Stomach smooth muscle (tissue), 2 donors: ENCODE results near the gene ROCK2.

Experiments used
- H3K27ac ChIP-seq: one replicate; pipeline ENCODE4 v1.7.0; 2013; ENCODE audit warnings: mild to moderate bottlenecking, low read length, inconsistent platforms
- H3K27me3 ChIP-seq, 2 donors: one replicate each; pipeline ENCODE4 v1.7.0; 2013; ENCODE audit warnings: low read length in 2 of 2; ENCODE audit not compliant: insufficient read depth in 2 of 2, control insufficient read depth in 1 of 2
- H3K36me3 ChIP-seq, 2 donors: one replicate each; pipeline ENCODE4 v1.7.0; 2013; ENCODE audit warnings: low read length in 2 of 2; ENCODE audit not compliant: control insufficient read depth in 2 of 2, insufficient read depth in 2 of 2
- H3K4me1 ChIP-seq: one replicate; pipeline ENCODE4 v1.7.0; 2013; ENCODE audit warnings: low read length; ENCODE audit not compliant: control insufficient read depth, insufficient read depth
- H3K4me3 ChIP-seq, 2 donors: one replicate each; pipeline ENCODE4 v1.7.0; 2013; ENCODE audit warnings: low read length in 2 of 2
- H3K9ac ChIP-seq, 2 donors: one replicate each; pipeline ENCODE4 v1.7.0; 2013; ENCODE audit warnings: low read length in 2 of 2, mild to moderate bottlenecking in 1 of 2
- H3K9me3 ChIP-seq, 2 donors: one replicate each; pipeline ENCODE4 v1.7.0; 2013; ENCODE audit warnings: low read length in 2 of 2; ENCODE audit not compliant: control insufficient read depth in 2 of 2
- donor health status: healthy.
- donor health status: Pancreatic carcinoma.

ROCK2 gene

DNA sequence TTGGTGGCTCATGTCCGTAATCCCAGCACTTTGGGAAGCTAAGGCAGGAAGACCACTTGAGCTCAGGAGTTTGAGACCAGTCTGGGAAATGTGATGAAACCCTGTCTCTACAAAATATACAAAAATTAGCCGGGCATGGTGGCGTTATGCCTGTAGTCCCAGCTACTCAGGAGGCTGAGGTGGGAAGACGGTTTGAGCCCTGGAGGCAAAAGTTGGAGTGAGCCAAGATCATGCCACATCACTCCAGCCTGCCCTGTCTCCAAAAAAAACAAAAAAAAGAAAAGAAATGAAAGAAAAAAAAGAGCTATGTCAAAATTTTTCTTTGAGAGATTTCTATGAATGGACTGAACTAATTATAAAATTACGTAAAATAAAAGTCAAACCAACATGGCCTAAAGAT is 34.7 kb downstream of the ROCK2 start:
- Histone ChIP-seq H3K9ac (no peak overlapping the region), H3K9me3 (no peaks in the 10 kb centered on the region), H3K4me1 (no peaks in the 10 kb centered on the region), H3K27ac (no peak overlapping the region), H3K36me3 (no peaks in the 10 kb centered on the region), H3K27me3 (no peaks in the 10 kb centered on the region), H3K4me3 (no peak overlapping the region)

- H3K4me3 ChIP-seq, result no peak overlapping the region
- H3K27me3 ChIP-seq, result no peaks in the 10 kb centered on the region
- no peak overlapping the region for H3K27ac ChIP-seq
- no peaks in the 10 kb centered on the region for H3K9me3 ChIP-seq
- H3K4me1 ChIP-seq, result no peaks in the 10 kb centered on the region
- H3K9ac ChIP-seq, result no peak overlapping the region
- H3K36me3 ChIP-seq, result no peaks in the 10 kb centered on the region
Measured at GRCh38 chr2:11307764-11308415, 36.5 kb downstream of the ROCK2 start.

- no peak overlapping the region for H3K4me3 ChIP-seq
- no peak overlapping the region for H3K27ac ChIP-seq
- no peak overlapping the region for H3K9ac ChIP-seq
- no peaks in the 10 kb centered on the region for H3K27me3 ChIP-seq
- no peaks in the 10 kb centered on the region for H3K4me1 ChIP-seq
- H3K36me3 ChIP-seq, result no peaks in the 10 kb centered on the region
- no peaks in the 10 kb centered on the region for H3K9me3 ChIP-seq
Measured at GRCh38 chr2:11305958-11306357, 38.5 kb downstream of the ROCK2 start.

DNA sequence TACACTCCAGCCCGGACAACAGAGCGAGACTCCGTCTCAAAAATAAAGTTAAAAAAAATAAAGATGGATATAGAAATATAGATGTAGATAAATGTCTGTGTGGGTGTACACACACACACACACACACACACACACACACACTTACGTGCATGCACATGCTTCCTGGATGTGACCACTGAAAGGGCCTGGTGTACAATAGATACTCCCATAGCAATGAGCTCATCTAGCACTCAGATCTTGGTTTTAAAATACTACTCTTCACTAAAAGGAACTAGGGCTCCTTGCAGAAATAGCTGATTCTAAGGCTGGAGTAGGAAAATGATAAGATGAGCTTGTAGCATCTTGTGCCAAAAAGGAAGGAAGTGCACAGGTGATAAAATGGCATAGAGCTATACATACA is 39.1 kb downstream of the ROCK2 start:
- H3K4me1 ChIP-seq, result no peaks in the 10 kb centered on the region
- H3K27me3 ChIP-seq, result no peaks in the 10 kb centered on the region
- no peaks in the 10 kb centered on the region for H3K9me3 ChIP-seq
- no peak overlapping the region for H3K9ac ChIP-seq
- H3K36me3 ChIP-seq, result no peaks in the 10 kb centered on the region
- H3K4me3 ChIP-seq, result no peak overlapping the region
- no peak overlapping the region for H3K27ac ChIP-seq

GRCh38 chr2:11304476-11304875 is 40.0 kb downstream of the ROCK2 start:
- no peak overlapping the region for H3K27ac ChIP-seq
- H3K9ac ChIP-seq, result no peak overlapping the region
- no peaks in the 10 kb centered on the region for H3K36me3 ChIP-seq
- H3K27me3 ChIP-seq, result no peaks in the 10 kb centered on the region
- H3K4me1 ChIP-seq, result no peaks in the 10 kb centered on the region
- no peaks in the 10 kb centered on the region for H3K9me3 ChIP-seq
- no peak overlapping the region for H3K4me3 ChIP-seq

DNA sequence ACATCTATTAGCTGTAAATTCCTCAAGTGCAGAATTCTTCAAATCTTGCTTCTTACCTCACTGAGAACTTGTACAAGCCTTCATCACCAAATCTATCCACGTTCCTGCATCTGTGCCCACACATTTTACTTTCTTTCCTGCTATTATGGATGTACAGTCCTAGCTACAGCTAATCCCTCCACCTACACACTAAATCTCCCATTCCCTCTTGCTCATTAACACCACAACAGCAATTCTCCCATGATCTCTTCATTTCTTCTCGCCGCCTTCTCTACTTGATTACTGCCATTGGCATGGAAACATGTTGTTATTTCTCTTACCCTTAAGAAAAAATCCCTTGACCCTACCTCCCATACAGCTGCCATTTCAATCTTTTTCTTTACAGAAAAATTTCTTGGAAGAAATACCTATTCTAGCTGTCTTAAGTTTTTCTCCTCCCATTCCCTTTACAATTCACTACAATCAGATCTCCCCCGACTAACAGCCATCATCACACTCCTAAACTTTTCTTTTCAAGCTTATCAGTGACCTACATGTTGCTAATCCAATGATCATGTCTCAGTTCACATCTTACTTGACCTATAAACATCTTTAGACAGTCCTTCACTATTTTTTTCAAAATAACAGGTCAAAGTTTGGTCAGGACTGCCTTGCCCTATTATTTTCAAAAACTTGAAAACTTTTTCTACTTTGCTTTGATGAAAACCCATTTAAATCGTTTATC is 41.0 kb downstream of the ROCK2 start:
- no peaks in the 10 kb centered on the region for H3K9me3 ChIP-seq
- no peaks in the 10 kb centered on the region for H3K4me1 ChIP-seq
- no peaks in the 10 kb centered on the region for H3K27me3 ChIP-seq
- H3K36me3 ChIP-seq, result no peaks in the 10 kb centered on the region
- H3K9ac ChIP-seq, result no peak overlapping the region
- H3K27ac ChIP-seq, result no peak overlapping the region
- no peak overlapping the region for H3K4me3 ChIP-seq

DNA sequence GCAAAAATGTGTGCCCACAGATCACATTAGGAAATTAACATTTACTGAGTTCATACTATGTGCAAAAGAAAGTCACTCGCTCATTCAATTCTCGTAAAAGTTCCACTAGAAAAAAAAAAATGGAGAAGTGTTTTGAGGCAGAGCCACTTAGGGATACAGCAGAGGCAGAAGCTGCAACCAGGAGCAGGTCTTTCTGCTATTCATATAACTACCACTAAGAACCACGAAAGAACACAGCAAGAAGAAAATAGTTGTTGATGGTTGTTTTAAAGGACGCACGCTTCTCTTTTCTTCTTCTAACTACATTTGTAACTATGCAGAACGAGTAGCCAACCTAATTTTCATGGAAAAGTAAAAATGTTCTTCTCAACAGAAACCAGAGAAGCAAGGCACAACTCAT is 45.0 kb downstream of the ROCK2 start:
- Histone ChIP-seq H3K27me3 (no peaks in the 10 kb centered on the region), H3K36me3 (no peaks in the 10 kb centered on the region), H3K27ac (no peak overlapping the region)

DNA sequence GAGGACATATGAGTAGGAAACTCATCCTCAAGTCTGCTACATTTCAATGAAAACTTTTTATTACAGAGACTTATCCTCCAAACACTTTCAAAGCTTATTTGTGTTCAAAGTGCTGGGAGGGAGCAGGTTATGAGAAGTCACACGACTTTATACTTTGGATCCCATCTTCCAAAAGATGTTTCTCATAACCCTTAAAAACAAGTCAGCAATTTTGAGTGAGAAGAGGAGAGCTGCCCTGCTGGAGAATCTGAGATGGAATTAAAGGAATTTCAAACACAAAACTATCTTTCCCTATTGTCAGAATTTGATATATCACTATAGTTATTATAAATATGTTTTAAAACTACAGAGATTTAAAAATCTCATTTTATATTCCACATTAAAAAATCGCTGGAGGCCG is 45.8 kb downstream of the ROCK2 start:
- no peaks in the 10 kb centered on the region for H3K4me1 ChIP-seq
- H3K27me3 ChIP-seq, result no peaks in the 10 kb centered on the region
- no peaks in the 10 kb centered on the region for H3K36me3 ChIP-seq
- no peak overlapping the region for H3K27ac ChIP-seq
- H3K4me3 ChIP-seq, result no peak overlapping the region
- H3K9ac ChIP-seq, result no peak overlapping the region
- H3K9me3 ChIP-seq, result no peaks in the 10 kb centered on the region

More for the DNA sequence above, 45.0 kb downstream of the ROCK2 start:
- Histone ChIP-seq H3K4me1 (no peaks in the 10 kb centered on the region), H3K9ac (no peak overlapping the region), H3K9me3 (no peaks in the 10 kb centered on the region), H3K4me3 (no peak overlapping the region)

- H3K9ac ChIP-seq, result no peak overlapping the region
- H3K4me3 ChIP-seq, result no peak overlapping the region
- no peaks in the 10 kb centered on the region for H3K4me1 ChIP-seq
- H3K27ac ChIP-seq, result no peak overlapping the region
- H3K36me3 ChIP-seq, result no peaks in the 10 kb centered on the region
- H3K27me3 ChIP-seq, result no peaks in the 10 kb centered on the region
- H3K9me3 ChIP-seq, result no peaks in the 10 kb centered on the region
Measured at GRCh38 chr2:11296401-11296800, 48.0 kb downstream of the ROCK2 start.

DNA sequence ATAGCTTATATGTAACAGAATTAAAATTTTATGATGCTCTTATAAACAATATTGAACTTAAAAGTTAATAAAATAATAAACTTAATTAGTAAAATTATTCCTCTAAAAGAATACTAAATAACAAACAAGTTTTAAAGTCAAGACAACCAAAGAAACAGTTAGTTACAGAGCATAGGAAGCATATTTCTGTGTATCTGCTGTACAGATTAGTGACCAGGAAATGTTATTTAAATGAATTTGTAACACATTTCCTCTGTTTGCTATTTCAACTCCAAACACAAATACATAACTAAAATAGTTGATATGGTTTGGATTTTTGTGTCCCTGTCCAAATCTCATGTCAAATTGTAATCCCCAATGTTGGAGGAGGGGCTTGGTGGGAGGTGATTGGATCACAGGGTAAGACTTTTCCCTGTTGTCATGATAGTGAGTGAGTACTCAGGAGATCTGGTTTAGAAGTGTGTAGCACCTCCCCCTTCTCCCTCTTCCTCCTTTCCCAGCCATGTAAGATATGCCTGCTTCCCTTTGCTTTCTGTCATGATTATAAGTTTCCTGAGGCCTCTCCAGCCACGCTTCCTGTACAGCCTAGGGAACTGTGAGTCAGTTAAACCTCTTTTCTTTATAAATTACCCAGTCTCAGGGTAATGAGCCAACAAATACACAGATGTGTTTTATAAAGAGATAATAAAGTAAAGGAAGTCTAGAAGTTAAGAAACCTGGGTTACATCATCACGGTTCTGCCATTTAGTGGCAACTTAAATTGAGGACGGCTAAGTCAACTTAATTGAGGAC is 51.8 kb downstream of the ROCK2 start:
- Histone ChIP-seq H3K36me3 (no peaks in the 10 kb centered on the region), H3K4me3 (no peak overlapping the region), H3K27me3 (no peaks in the 10 kb centered on the region), H3K27ac (no peak overlapping the region), H3K4me1 (no peaks in the 10 kb centered on the region), H3K9me3 (no peaks in the 10 kb centered on the region), H3K9ac (no peak overlapping the region)

- Histone ChIP-seq H3K4me3 (no peak overlapping the region), H3K36me3 (no peaks in the 10 kb centered on the region), H3K9me3 (no peaks in the 10 kb centered on the region), H3K27me3 (no peaks in the 10 kb centered on the region), H3K9ac (no peak overlapping the region), H3K27ac (no peak overlapping the region), H3K4me1 (no peaks in the 10 kb centered on the region)
Measured at GRCh38 chr2:11290713-11291112, 53.7 kb downstream of the ROCK2 start.
